Stimulated activated CD4-positive, alpha-beta T cell treated with anti-CD3 and anti-CD28 coated beads, TNF-alpha, amount 100 ng/mL, for 1 hour (primary cell): ENCODE results near the gene INPP5B.

Experiments used
- DNase-seq, 3 donors: peaks; one replicate each; pipeline ENCODE4 v3.0.0-alpha.2; 2020; ENCODE audit warnings: low read depth in 3 of 3, low spot score in 1 of 3

Gene INPP5B

GRCh38 chr1:37841652-37842051 is 105.2 kb downstream of the INPP5B start:
- no peak for DNase-seq

GRCh38 chr1:37840711-37841110 is 106.1 kb downstream of the INPP5B start:
- DNase-seq, result no peak

GRCh38 chr1:37839676-37840075 is 107.2 kb downstream of the INPP5B start:
- no peak for DNase-seq

- DNase-seq, result no peak
Observed at GRCh38 chr1:37836788-37837187, 110.1 kb downstream of the INPP5B start.

GRCh38 chr1:37831809-37832208 is 115.0 kb downstream of the INPP5B start:
- no peak for DNase-seq

GRCh38 chr1:37831109-37831508 is 115.7 kb downstream of the INPP5B start:
- no peak for DNase-seq

GRCh38 chr1:37828410-37829074 is 118.3 kb downstream of the INPP5B start:
- DNase-seq, result no peak

GRCh38 chr1:37825506-37825905 is 121.3 kb downstream of the INPP5B start:
- DNase-seq, result no peak

- no peak for DNase-seq
Observed at GRCh38 chr1:37824001-37824400, 122.9 kb downstream of the INPP5B start.

- no peak for DNase-seq
Observed at GRCh38 chr1:37822906-37823815, 123.7 kb downstream of the INPP5B start.

GRCh38 chr1:37821481-37821880 is 125.4 kb downstream of the INPP5B start:
- no peak for DNase-seq

GRCh38 chr1:37817481-37817880 is 129.4 kb downstream of the INPP5B start:
- no peak for DNase-seq

GRCh38 chr1:37814252-37814651 is 132.6 kb downstream of the INPP5B start:
- DNase-seq, result no peak

- no peak for DNase-seq
Observed at GRCh38 chr1:37813529-37814145, 133.2 kb downstream of the INPP5B start.

GRCh38 chr1:37811027-37811655 is 135.7 kb downstream of the INPP5B start:
- peak in 2 of 3 donors; percentile 30 to 50 for DNase-seq
